Panc1 (cell line): ENCODE measurements around the gene PDGFA. TPM values are rescaled to one million over a fixed set of nuclear protein-coding genes. Genes with fewer than 3 reads are reported as not detected.

Experiments used
- ATAC-seq: fragments of 200-7000 bp; cut with Tn5 transposase; 2 replicates; pipeline ENCODE4 v1.9.1; 2020; ENCODE audit warnings: mild to moderate bottlenecking, moderate library complexity
- BruUV-seq: library from RNA; stranded (reverse); fragments of 400-500 nt; replicated peaks from 2 replicates; lab custom pipeline; 2021; lab: Mats Ljungman, UMichigan
- CTCF ChIA-PET: fragments of 300-600 bp; sonication (Branson Sonifier 250); formaldehyde crosslinking; loops from one replicate; lab custom pipeline; 2022; ENCODE audit warnings: antibody characterized with exemption; lab: Charles Lee
- POLR2A ChIA-PET: fragments of 300-600 bp; sonication (Branson Sonifier 250); formaldehyde crosslinking; loops from one replicate; lab custom pipeline; 2022; ENCODE audit warnings: antibody characterized with exemption; lab: Charles Lee
- DNase-seq: peaks from one replicate; pipeline ENCODE4 v3.0.0-alpha.2; 2010; ENCODE audit warnings: low read depth, low spot score
- H3K27ac ChIP-seq: 2 replicates; pipeline ENCODE4 v1.5.1; 2011; ENCODE audit warnings: mild to moderate bottlenecking, low read length, inconsistent platforms
- H3K27me3 ChIP-seq: fragments of 200-500 bp; sonication (Bioruptor generic); 2 replicates; pipeline ENCODE4 v1.6.0; 2014; ENCODE audit warnings: low read length, inconsistent platforms; ENCODE audit not compliant: control insufficient read depth, insufficient read depth
- H3K36me3 ChIP-seq: fragments of 200-500 bp; sonication (Bioruptor generic); 2 replicates; pipeline ENCODE4 v1.5.1; 2014; ENCODE audit warnings: inconsistent platforms, mild to moderate bottlenecking, low read length, moderate library complexity; ENCODE audit not compliant: control insufficient read depth, insufficient read depth
- H3K4me1 ChIP-seq: 2 replicates; pipeline ENCODE4 v1.5.1; 2011; ENCODE audit warnings: inconsistent platforms, mild to moderate bottlenecking, low read length, moderate library complexity; ENCODE audit not compliant: control insufficient read depth, insufficient read depth
- H3K4me3 ChIP-seq, 2 experiments: 2 replicates each; pipeline ENCODE4 v1.5.1; 2011 to 2012; ENCODE audit warnings: low read depth in 2 of 2, low read length in 2 of 2, mild to moderate bottlenecking in 2 of 2, inconsistent platforms in 1 of 2, moderate library complexity in 1 of 2
- H3K9me3 ChIP-seq: fragments of 200-500 bp; sonication (Bioruptor generic); 2 replicates; pipeline ENCODE4 v1.5.1; 2014; ENCODE audit warnings: low read depth, mild to moderate bottlenecking, inconsistent platforms, low read length, moderate library complexity; ENCODE audit not compliant: control insufficient read depth, insufficient read depth
- CTCF ChIP-seq: fragments of 450-650 bp; IDR thresholded peaks from 2 replicates; pipeline ENCODE4 v1.5.1; 2017; ENCODE audit warnings: mild to moderate bottlenecking
- POLR2AphosphoS5 ChIP-seq: IDR thresholded peaks from 2 replicates; pipeline ENCODE4 v1.6.1; 2012; ENCODE audit warnings: mild to moderate bottlenecking, low read depth, low read length, moderate library complexity
- REST ChIP-seq, 2 experiments: IDR thresholded peaks; 2 replicates each; pipeline ENCODE4 v1.6.1; 2011 to 2012; ENCODE audit warnings: low read depth in 2 of 2, control low read depth in 1 of 2, low read length in 1 of 2, mild to moderate bottlenecking in 1 of 2, moderate library complexity in 1 of 2; ENCODE audit not compliant: insufficient read depth in 1 of 2
- SIN3A ChIP-seq: IDR thresholded peaks from 2 replicates; pipeline ENCODE4 v1.6.1; 2012; ENCODE audit warnings: low read depth, mild to moderate bottlenecking, low read length, moderate library complexity, borderline replicate concordance; ENCODE audit not compliant: insufficient read depth
- TCF7L2 ChIP-seq: IDR thresholded peaks from 2 replicates; pipeline ENCODE4 v1.6.1; 2011; ENCODE audit warnings: mild to moderate bottlenecking, low read depth, low read length, inconsistent platforms
- in situ Hi-C: cut with HindIII; loops from 2 replicates; pipeline ENCODE4 v1.10.0; 2016; ENCODE audit warnings: low sequenced_read_pairs, low pct_unique_long_range_greater_than_20kb
- intact Hi-C: fragments of 100-400 bp; cut with micrococcal nuclease; formaldehyde crosslinking; loops from one replicate; pipeline ENCODE4 v1.10.0; 2022; ENCODE audit not compliant: unreplicated experiment
- total RNA-seq: library from RNA; stranded (reverse); gene quantifications from one replicate; pipeline ENCODE4 v1.2.1, GENCODE V29; 2021; ENCODE audit not compliant: unreplicated experiment

Gene PDGFA
- total RNA-seq, 1 experiment from 2014 or later = 18.5 TPM

GRCh38 chr7:464454-465401 is 54.9 kb downstream of the PDGFA start:
- Histone ChIP-seq H3K36me3 (no peaks in the 10 kb centered on the region), H3K27ac (no peak overlapping the region), H3K27me3 (no peaks in the 10 kb centered on the region), H3K9me3 (no peaks in the 10 kb centered on the region), H3K4me1 (no peaks in the 10 kb centered on the region; the same call in none of the 2 replicates), H3K4me3 (no peak overlapping the region)
- DNase-seq (no peak), ATAC-seq (no peak)
- no peak for TF ChIP-seq CTCF
- TF ChIP-seq POLR2AphosphoS5 = no peak
- CTCF ChIA-PET = no interaction called here
- intact Hi-C loops (no loop called here), in situ Hi-C loops (no loop called here)
- BruUV-seq = no TSS peak
- POLR2A ChIA-PET = no interaction called here

- no peak for DNase-seq
- in situ Hi-C loops (no loop called here), intact Hi-C loops (no loop called here)
- TF ChIP-seq SIN3A = no peak
- no peaks in the 10 kb centered on the region for H3K27me3 ChIP-seq
- H3K36me3 ChIP-seq = no peaks in the 10 kb centered on the region
- no peaks in the 10 kb centered on the region; the same call in none of the 2 replicates for H3K4me1 ChIP-seq
- BruUV-seq = no TSS peak
- no peak overlapping the region for H3K27ac ChIP-seq
- no peak for ATAC-seq
- no peak overlapping the region for H3K4me3 ChIP-seq
- no peaks in the 10 kb centered on the region for H3K9me3 ChIP-seq
- ChIA-PET POLR2A (no interaction called here), CTCF (no interaction called here)
These were observed 55.7 kb downstream of the PDGFA start for GRCh38 chr7:463817-464453.

- Histone ChIP-seq H3K36me3 (no peaks in the 10 kb centered on the region), H3K4me1 (no peaks in the 10 kb centered on the region; the same call in none of the 2 replicates), H3K4me3 (no peak overlapping the region), H3K27ac (no peak overlapping the region), H3K27me3 (no peaks in the 10 kb centered on the region), H3K9me3 (no peaks in the 10 kb centered on the region)
- intact Hi-C loops (no loop called here), in situ Hi-C loops (no loop called here)
- TF ChIP-seq CTCF = no peak
- TF ChIP-seq REST (IDR thresholded peaks at IDR 0.05; ENCODE audit: insufficient read depth in 1 of 2, low read depth in 2 of 2, low read length in 1 of 2) = no peak
- TF ChIP-seq TCF7L2 = no peak
- TF ChIP-seq SIN3A = no peak
- no peak for TF ChIP-seq POLR2AphosphoS5
- POLR2A ChIA-PET = no interaction called here
- no peak for DNase-seq
- CTCF ChIA-PET = no interaction called here
- no peak for ATAC-seq
- no TSS peak for BruUV-seq
These were observed 56.3 kb downstream of the PDGFA start for GRCh38 chr7:463362-463781.
